Osteoblast (primary cell): ENCODE data around the gene TAF3. TPM values are rescaled to one million over a fixed set of nuclear protein-coding genes. Genes with fewer than 3 reads are reported as not detected.

Experiments used
- DNase-seq: peaks from one replicate; pipeline ENCODE4 v3.0.0; 2011; ENCODE audit warnings: low spot score, mixed read lengths; ENCODE audit not compliant: insufficient read length; ENCODE audit errors: missing footprints
- H2AFZ ChIP-seq: 2 replicates; pipeline ENCODE4 v1.6.0; 2011; ENCODE audit warnings: mild to moderate bottlenecking, low read length
- H3K27ac ChIP-seq: 2 replicates; pipeline ENCODE4 v1.5.1; 2011; ENCODE audit warnings: mild to moderate bottlenecking, low read depth, low read length, moderate library complexity
- H3K27me3 ChIP-seq: 2 replicates; pipeline ENCODE4 v1.6.0; 2012; ENCODE audit warnings: mild to moderate bottlenecking, control low read depth, inconsistent platforms, low read length, moderate library complexity; ENCODE audit not compliant: insufficient read depth
- H3K36me3 ChIP-seq: 2 replicates; pipeline ENCODE4 v1.5.1; 2011; ENCODE audit warnings: mild to moderate bottlenecking, low read length, control low read depth, moderate library complexity; ENCODE audit not compliant: insufficient read depth
- H3K4me1 ChIP-seq: 2 replicates; pipeline ENCODE4 v1.5.1; 2011; ENCODE audit warnings: mild to moderate bottlenecking, low read length, control low read depth, moderate library complexity; ENCODE audit not compliant: insufficient read depth
- H3K4me2 ChIP-seq: 2 replicates; pipeline ENCODE4 v1.6.0; 2011; ENCODE audit warnings: mild to moderate bottlenecking, low read length; ENCODE audit not compliant: insufficient read depth
- H3K4me3 ChIP-seq: fragments of 200-600 bp; sonication (generic); 3 replicates; pipeline ENCODE4 v1.5.1; 2012; ENCODE audit warnings: mild to moderate bottlenecking, low read length, inconsistent platforms; ENCODE audit not compliant: insufficient read depth
- H3K79me2 ChIP-seq: 2 replicates; pipeline ENCODE4 v1.6.0; 2012; ENCODE audit warnings: mild to moderate bottlenecking, low read length, control low read depth, inconsistent platforms; ENCODE audit not compliant: insufficient read depth
- H3K9me3 ChIP-seq: 2 replicates; pipeline ENCODE4 v1.5.1; 2011; ENCODE audit warnings: low read depth, low read length, control low read depth
- H4K20me1 ChIP-seq: 2 replicates; pipeline ENCODE4 v1.6.0; 2012; ENCODE audit warnings: mild to moderate bottlenecking, low read length, control low read depth; ENCODE audit not compliant: insufficient read depth
- CTCF ChIP-seq: IDR thresholded peaks from 2 replicates; pipeline ENCODE4 v1.5.1; 2011; ENCODE audit warnings: mild to moderate bottlenecking, low read depth, low read length, moderate library complexity; ENCODE audit errors: extremely low read depth
- total RNA-seq: library from RNA; depleted of rRNA; stranded (reverse); fragments of >200 nt; gene quantifications from 2 replicates; pipeline ENCODE4 v1.2.3, GENCODE V29; 2012

TAF3 gene
- total RNA-seq, 1 donor, result 2.2 TPM

GRCh38 chr10:7984325-7984724 lies 166.0 kb downstream of the TAF3 start:
- no peaks in the 10 kb centered on the region for H3K36me3 ChIP-seq
- H4K20me1 ChIP-seq, result no peaks in the 10 kb centered on the region
- no peaks in the 10 kb centered on the region for H3K27me3 ChIP-seq
- no peak for DNase-seq
- H2AFZ ChIP-seq, result no peak overlapping the region
- no peak for TF ChIP-seq CTCF
- H3K9me3 ChIP-seq, result no peaks in the 10 kb centered on the region
- H3K4me2 ChIP-seq, result no peak overlapping the region
- no peak overlapping the region for H3K4me3 ChIP-seq
- peaks cover 4% of the 10 kb centered on the region for H3K4me1 ChIP-seq
- no peak overlapping the region for H3K27ac ChIP-seq
- no peaks in the 10 kb centered on the region for H3K79me2 ChIP-seq

GRCh38 chr10:7984896-7985295 lies 166.6 kb downstream of the TAF3 start:
- H3K4me2 ChIP-seq, result no peak overlapping the region
- H4K20me1 ChIP-seq, result no peaks in the 10 kb centered on the region
- H2AFZ ChIP-seq, result no peak overlapping the region
- H3K27ac ChIP-seq, result no peak overlapping the region
- H3K9me3 ChIP-seq, result no peaks in the 10 kb centered on the region
- H3K4me1 ChIP-seq, result peaks cover 4% of the 10 kb centered on the region
- no peak for TF ChIP-seq CTCF
- no peaks in the 10 kb centered on the region for H3K79me2 ChIP-seq
- no peaks in the 10 kb centered on the region for H3K27me3 ChIP-seq
- no peak overlapping the region for H3K4me3 ChIP-seq
- no peak for DNase-seq
- no peaks in the 10 kb centered on the region for H3K36me3 ChIP-seq

GRCh38 chr10:7986851-7987250 lies 168.5 kb downstream of the TAF3 start:
- Histone ChIP-seq H3K27me3 (no peaks in the 10 kb centered on the region), H3K4me2 (no peak overlapping the region), H2AFZ (no peak overlapping the region), H3K4me1 (peaks cover 4% of the 10 kb centered on the region), H3K27ac (no peak overlapping the region), H3K36me3 (no peaks in the 10 kb centered on the region), H3K9me3 (no peaks in the 10 kb centered on the region), H3K79me2 (no peaks in the 10 kb centered on the region), H3K4me3 (no peak overlapping the region), H4K20me1 (no peaks in the 10 kb centered on the region)
- DNase-seq, result no peak
- TF ChIP-seq CTCF, result no peak

- H3K79me2 ChIP-seq, result no peaks in the 10 kb centered on the region
- peaks cover 4% of the 10 kb centered on the region for H3K4me1 ChIP-seq
- no peak overlapping the region for H3K27ac ChIP-seq
- no peaks in the 10 kb centered on the region for H3K36me3 ChIP-seq
- no peak overlapping the region for H2AFZ ChIP-seq
- H3K4me2 ChIP-seq, result no peak overlapping the region
- no peak overlapping the region for H3K4me3 ChIP-seq
- H4K20me1 ChIP-seq, result no peaks in the 10 kb centered on the region
- no peaks in the 10 kb centered on the region for H3K27me3 ChIP-seq
- TF ChIP-seq CTCF, result no peak
- no peak for DNase-seq
- H3K9me3 ChIP-seq, result no peaks in the 10 kb centered on the region
These were observed 170.7 kb downstream of the TAF3 start for GRCh38 chr10:7988989-7989388.
